A549 (cell line): ENCODE results near the gene DCAF10. TPM values are rescaled to one million over a fixed set of nuclear protein-coding genes. Genes with fewer than 3 reads are reported as not detected.

Experiments used
- ATAC-seq, 2 experiments: fragments of 200-7000 bp in 1 of 2; fragments of >200 bp in 1 of 2; cut with Nextera tagmentation in 1 of 2; cut with Tn5 transposase in 1 of 2; 3 replicates each; pipeline versions ENCODE4 v1.8.0 to v1.9.1; 2018 to 2020; ENCODE audit warnings: mild to moderate bottlenecking in 1 of 2, moderate library complexity in 1 of 2
- CTCF ChIA-PET: fragments of 300-600 bp; sonication (Branson Sonifier 250); formaldehyde crosslinking; extraction: SDS; loops from one replicate; lab custom pipeline; 2021; ENCODE audit warnings: antibody characterized with exemption, inconsistent platforms; lab: Yijun Ruan, JAX
- POLR2A ChIA-PET: fragments of 350-600 bp; formaldehyde crosslinking; extraction: SDS; loops from one replicate; lab custom pipeline; 2021; ENCODE audit warnings: antibody characterized with exemption, inconsistent platforms; lab: Yijun Ruan, JAX
- DNase-seq, 2 experiments: peaks; one replicate each; pipeline versions ENCODE4 v3.0.0 to v3.0.0-alpha.2; 2011 to 2016; ENCODE audit warnings: low read depth in 1 of 2, low spot score in 1 of 2
- FAIRE-seq: peaks from 2 replicates; lab custom pipeline; 2011; peaks lifted over from hg19 to GRCh38; lab: Jason Lieb, UNC
- H3K27ac ChIP-seq, 2 experiments: fragments of >200 bp; sonication (Bioruptor Twin); formaldehyde crosslinking; 3 replicates each; pipeline ENCODE4 v1.5.1; 2016 to 2017
- H3K4me1 ChIP-seq: fragments of >200 bp; sonication (Bioruptor Twin); formaldehyde crosslinking; 3 replicates; pipeline ENCODE4 v1.6.1; 2016
- H3K4me2 ChIP-seq: fragments of >200 bp; sonication (Bioruptor Twin); formaldehyde crosslinking; 3 replicates; pipeline ENCODE4 v1.6.1; 2016
- H3K4me3 ChIP-seq: fragments of >200 bp; sonication (Bioruptor Twin); formaldehyde crosslinking; 3 replicates; pipeline ENCODE4 v1.5.1; 2016
- H3K9me3 ChIP-seq: fragments of >200 bp; sonication (Bioruptor Twin); formaldehyde crosslinking; 3 replicates; pipeline ENCODE4 v1.6.1; 2016
- BHLHE40 ChIP-seq: IDR thresholded peaks from 2 replicates; pipeline ENCODE4 v1.6.1; 2012; ENCODE audit warnings: low read depth, low read length, inconsistent platforms
- CBX8 ChIP-seq: fragments of 200-600 bp; sonication (generic); IDR thresholded peaks from 2 replicates; pipeline ENCODE4 v1.6.1; 2016
- E2F6 ChIP-seq: IDR thresholded peaks from 2 replicates; pipeline ENCODE4 v1.6.1; 2012; ENCODE audit warnings: low read depth, borderline replicate concordance
- EHMT2 ChIP-seq: fragments of 200-600 bp; sonication (generic); IDR thresholded peaks from 2 replicates; pipeline ENCODE4 v1.6.1; 2016; ENCODE audit warnings: antibody characterized with exemption, low read depth, mild to moderate bottlenecking, moderate library complexity
- ESRRA ChIP-seq: fragments of 150-350 bp; IDR thresholded peaks from 2 replicates; pipeline ENCODE4 v1.6.1; 2014; ENCODE audit warnings: mild to moderate bottlenecking, low read length, borderline replicate concordance
- FOSL2 ChIP-seq, 2 experiments: fragments of 450-650 bp in 1 of 2; fragments of >200 bp in 1 of 2; sonication (Bioruptor Twin) in 1 of 2; formaldehyde crosslinking; IDR thresholded peaks; 2 replicates each; pipeline versions ENCODE4 v1.5.0 to v1.6.1; 2016 to 2020; ENCODE audit warnings: mild to moderate bottlenecking in 1 of 2, moderate library complexity in 1 of 2
- GATA3 ChIP-seq: IDR thresholded peaks from 2 replicates; pipeline ENCODE4 v1.6.1; 2012; ENCODE audit warnings: borderline replicate concordance
- HDAC2 ChIP-seq: fragments of 200-600 bp; sonication (generic); IDR thresholded peaks from 2 replicates; pipeline ENCODE4 v1.6.1; 2016
- HEYL ChIP-seq: fragments of 250-450 bp; sonication (Bioruptor Pico); IDR thresholded peaks from 2 replicates; pipeline ENCODE4 v1.8.0; 2021; ENCODE audit warnings: mild to moderate bottlenecking, moderate library complexity
- HMGXB4 ChIP-seq: fragments of 250-450 bp; sonication (Bioruptor Pico); IDR thresholded peaks from 2 replicates; pipeline ENCODE4 v1.5.0; 2021; ENCODE audit warnings: mild to moderate bottlenecking, moderate library complexity, borderline replicate concordance
- HOXA7 ChIP-seq: fragments of 250-450 bp; sonication (Bioruptor Pico); IDR thresholded peaks from 2 replicates; pipeline ENCODE4 v1.5.0; 2020; ENCODE audit warnings: mild to moderate bottlenecking, moderate library complexity
- JUN ChIP-seq, 2 experiments: fragments of >200 bp; sonication (Bioruptor Twin); formaldehyde crosslinking; IDR thresholded peaks; 2 replicates in 1 of 2; 3 replicates in 1 of 2; pipeline ENCODE4 v1.6.1; 2016 to 2017
- MAFK ChIP-seq: fragments of 450-650 bp; IDR thresholded peaks from 2 replicates; pipeline ENCODE4 v1.6.1; 2014; ENCODE audit not compliant: partially characterized antibody
- MAZ ChIP-seq: fragments of 150-350 bp; IDR thresholded peaks from 2 replicates; pipeline ENCODE4 v1.6.1; 2014; ENCODE audit warnings: antibody characterized with exemption, low read depth, low read length, borderline replicate concordance
- MYC ChIP-seq: IDR thresholded peaks from 2 replicates; pipeline ENCODE4 v1.6.1; 2012; ENCODE audit warnings: mild to moderate bottlenecking, inconsistent platforms, low read length, improper control_type of control experiment, borderline replicate concordance
- NPAS2 ChIP-seq: fragments of 250-450 bp; sonication (Bioruptor Pico); IDR thresholded peaks from 2 replicates; pipeline ENCODE4 v1.8.0; 2022; ENCODE audit warnings: mild to moderate bottlenecking, moderate library complexity, borderline replicate concordance
- RAD21 ChIP-seq, 2 experiments: fragments of >200 bp in 1 of 2; sonication (Bioruptor Twin) in 1 of 2; formaldehyde crosslinking in 1 of 2; IDR thresholded peaks in 1 of 2; conservative IDR thresholded peaks in 1 of 2; 2 replicates in 1 of 2; 3 replicates in 1 of 2; pipeline ENCODE4 v1.6.1; 2012 to 2018; ENCODE audit warnings: inconsistent platforms in 1 of 2
- RCOR1 ChIP-seq: fragments of 150-350 bp; IDR thresholded peaks from 2 replicates; pipeline ENCODE4 v1.6.1; 2014; ENCODE audit warnings: antibody characterized with exemption, low read length, low read depth
- RFX5 ChIP-seq: fragments of 450-650 bp; IDR thresholded peaks from 2 replicates; pipeline ENCODE4 v1.7.1; 2014; ENCODE audit warnings: antibody characterized with exemption, mild to moderate bottlenecking, moderate library complexity
- TFCP2L1 ChIP-seq: fragments of 250-450 bp; sonication (Bioruptor Pico); IDR thresholded peaks from 2 replicates; pipeline ENCODE4 v1.5.0; 2021; ENCODE audit warnings: mild to moderate bottlenecking
- TP53 ChIP-seq: fragments of 250-450 bp; sonication (Bioruptor Pico); IDR thresholded peaks from 2 replicates; pipeline ENCODE4 v1.5.0; 2021; ENCODE audit warnings: mild to moderate bottlenecking, moderate library complexity
- USF2 ChIP-seq: fragments of 450-650 bp; IDR thresholded peaks from 2 replicates; pipeline ENCODE4 v1.6.1; 2014; ENCODE audit warnings: antibody characterized with exemption
- ZC3H11A ChIP-seq: fragments of 450-650 bp; IDR thresholded peaks from 2 replicates; pipeline ENCODE4 v1.6.1; 2014; ENCODE audit warnings: antibody characterized with exemption, mild to moderate bottlenecking
- ZFP36 ChIP-seq: fragments of 450-650 bp; IDR thresholded peaks from 2 replicates; pipeline ENCODE4 v1.6.1; 2014; ENCODE audit warnings: borderline replicate concordance; ENCODE audit not compliant: partially characterized antibody
- ZNF302 ChIP-seq: fragments of 250-450 bp; sonication (Bioruptor Pico); IDR thresholded peaks from 2 replicates; pipeline ENCODE4 v1.9.0; 2021; ENCODE audit warnings: inconsistent platforms, mild to moderate bottlenecking, moderate library complexity
- ZSCAN20 ChIP-seq: fragments of 250-450 bp; sonication (Bioruptor Pico); IDR thresholded peaks from 2 replicates; pipeline ENCODE4 v1.8.0; 2022; ENCODE audit warnings: mild to moderate bottlenecking, moderate library complexity
- WGBS: methylation state at CpG from one replicate; pipeline ENCODE4 v1.1.6; 2017; ENCODE audit errors: missing lambda C conversion rate; 5-methylcytosine and 5-hydroxymethylcytosine counted together
- polyA plus RNA-seq, 4 experiments: library from polyadenylated mRNA; depleted of rRNA in 3 of 4; stranded (reverse); fragments of >200 nt; fragmentation: RNase III in 1 of 4; extraction: RNeasy Plus Mini Kit Qiagen cat#74134 plus additional on column Dnase treatment in 1 of 4; gene quantifications; 2 replicates in 3 of 4; 3 replicates in 1 of 4; pipeline ENCODE4 v1.2.3, GENCODE V29; 2011 to 2017
- TF ChIP-seq, protein P1 (sequence below): IDR thresholded peaks from 2 replicates; pipeline ENCODE4 v1.6.1; 2012
- TF ChIP-seq, protein P2 (sequence below): fragments of 200-600 bp; sonication (generic); IDR thresholded peaks from 2 replicates; pipeline ENCODE4 v1.6.1; 2016; ENCODE audit warnings: antibody characterized with exemption, mild to moderate bottlenecking, moderate library complexity
- TF ChIP-seq, protein P3 (sequence below): fragments of >200 bp; sonication (Bioruptor Twin); formaldehyde crosslinking; IDR thresholded peaks from 3 replicates; pipeline ENCODE4 v1.6.1; 2016

Gene DCAF10
- polyA plus RNA-seq, 2 of the 4 experiments (the other 2 are of a cell fraction): 11.5 to 25.8 TPM

- no peak for TF ChIP-seq CBX8
- no peak for TF ChIP-seq HOXA7 (CRISPR knock-in tag)
- TF ChIP-seq RFX5: no peak
- no peak for TF ChIP-seq ESRRA
- TF ChIP-seq, protein P1, sequence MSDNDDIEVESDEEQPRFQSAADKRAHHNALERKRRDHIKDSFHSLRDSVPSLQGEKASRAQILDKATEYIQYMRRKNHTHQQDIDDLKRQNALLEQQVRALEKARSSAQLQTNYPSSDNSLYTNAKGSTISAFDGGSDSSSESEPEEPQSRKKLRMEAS: no peak
- TF ChIP-seq FOSL2 (IDR thresholded peaks at IDR 0.05): no peak
- no peak for TF ChIP-seq FOSL2 (CRISPR knock-in tag; IDR thresholded peaks at IDR 0.05)
- TF ChIP-seq BHLHE40: no peak
- TF ChIP-seq TFCP2L1: no peak
- TF ChIP-seq TP53 (CRISPR knock-in tag): no peak
- TF ChIP-seq ZSCAN20 (CRISPR knock-in tag): no peak
- TF ChIP-seq HDAC2: no peak
- TF ChIP-seq HEYL: no peak
- no peak for TF ChIP-seq RCOR1
- TF ChIP-seq JUN (IDR thresholded peaks at IDR 0.05): no peak
- TF ChIP-seq EHMT2: no peak
- TF ChIP-seq MAZ: no peak
- no peak for TF ChIP-seq ZFP36
- TF ChIP-seq NPAS2 (CRISPR knock-in tag): no peak
- TF ChIP-seq, protein P2, sequence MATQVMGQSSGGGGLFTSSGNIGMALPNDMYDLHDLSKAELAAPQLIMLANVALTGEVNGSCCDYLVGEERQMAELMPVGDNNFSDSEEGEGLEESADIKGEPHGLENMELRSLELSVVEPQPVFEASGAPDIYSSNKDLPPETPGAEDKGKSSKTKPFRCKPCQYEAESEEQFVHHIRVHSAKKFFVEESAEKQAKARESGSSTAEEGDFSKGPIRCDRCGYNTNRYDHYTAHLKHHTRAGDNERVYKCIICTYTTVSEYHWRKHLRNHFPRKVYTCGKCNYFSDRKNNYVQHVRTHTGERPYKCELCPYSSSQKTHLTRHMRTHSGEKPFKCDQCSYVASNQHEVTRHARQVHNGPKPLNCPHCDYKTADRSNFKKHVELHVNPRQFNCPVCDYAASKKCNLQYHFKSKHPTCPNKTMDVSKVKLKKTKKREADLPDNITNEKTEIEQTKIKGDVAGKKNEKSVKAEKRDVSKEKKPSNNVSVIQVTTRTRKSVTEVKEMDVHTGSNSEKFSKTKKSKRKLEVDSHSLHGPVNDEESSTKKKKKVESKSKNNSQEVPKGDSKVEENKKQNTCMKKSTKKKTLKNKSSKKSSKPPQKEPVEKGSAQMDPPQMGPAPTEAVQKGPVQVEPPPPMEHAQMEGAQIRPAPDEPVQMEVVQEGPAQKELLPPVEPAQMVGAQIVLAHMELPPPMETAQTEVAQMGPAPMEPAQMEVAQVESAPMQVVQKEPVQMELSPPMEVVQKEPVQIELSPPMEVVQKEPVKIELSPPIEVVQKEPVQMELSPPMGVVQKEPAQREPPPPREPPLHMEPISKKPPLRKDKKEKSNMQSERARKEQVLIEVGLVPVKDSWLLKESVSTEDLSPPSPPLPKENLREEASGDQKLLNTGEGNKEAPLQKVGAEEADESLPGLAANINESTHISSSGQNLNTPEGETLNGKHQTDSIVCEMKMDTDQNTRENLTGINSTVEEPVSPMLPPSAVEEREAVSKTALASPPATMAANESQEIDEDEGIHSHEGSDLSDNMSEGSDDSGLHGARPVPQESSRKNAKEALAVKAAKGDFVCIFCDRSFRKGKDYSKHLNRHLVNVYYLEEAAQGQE: no peak
- TF ChIP-seq MYC: no peak
- ChIA-PET POLR2A (no interaction called here), CTCF (no interaction called here)
- WGBS: 63% methylated on average over 6 of the region's 6 CpGs
- no peak overlapping the region for H3K4me3 ChIP-seq
- ATAC-seq: no peak
- H3K4me2 ChIP-seq: no peak overlapping the region
- DNase-seq: no peak
- no peaks in the 10 kb centered on the region for H3K9me3 ChIP-seq
- no peak for FAIRE-seq
- no peak overlapping the region for H3K27ac ChIP-seq
- H3K4me1 ChIP-seq: peaks cover 12% of the 10 kb centered on the region
Observed at GRCh38 chr9:37788332-37788731, 12.3 kb upstream of the DCAF10 start.

- no peak for ATAC-seq
- FAIRE-seq: no peak
- POLR2A ChIA-PET: interaction anchor here (0.7 kb wide), 1 partner anchor 10 kb away, joined by 5 read pairs; no protein-coding TSS in a partner anchor
- TF ChIP-seq RAD21 (conservative IDR thresholded peaks at IDR 0.05 in 1 of 2, IDR thresholded peaks at IDR 0.05 in 1 of 2): no peak
- TF ChIP-seq ZNF302 (CRISPR knock-in tag): no peak
- TF ChIP-seq HDAC2: no peak
- TF ChIP-seq USF2: no peak
- TF ChIP-seq, protein P3, sequence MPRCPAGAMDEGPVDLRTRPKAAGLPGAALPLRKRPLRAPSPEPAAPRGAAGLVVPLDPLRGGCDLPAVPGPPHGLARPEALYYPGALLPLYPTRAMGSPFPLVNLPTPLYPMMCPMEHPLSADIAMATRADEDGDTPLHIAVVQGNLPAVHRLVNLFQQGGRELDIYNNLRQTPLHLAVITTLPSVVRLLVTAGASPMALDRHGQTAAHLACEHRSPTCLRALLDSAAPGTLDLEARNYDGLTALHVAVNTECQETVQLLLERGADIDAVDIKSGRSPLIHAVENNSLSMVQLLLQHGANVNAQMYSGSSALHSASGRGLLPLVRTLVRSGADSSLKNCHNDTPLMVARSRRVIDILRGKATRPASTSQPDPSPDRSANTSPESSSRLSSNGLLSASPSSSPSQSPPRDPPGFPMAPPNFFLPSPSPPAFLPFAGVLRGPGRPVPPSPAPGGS: no peak
- TF ChIP-seq ZC3H11A: no peak
- TF ChIP-seq BHLHE40: no peak
- TF ChIP-seq CBX8: no peak
- TF ChIP-seq HMGXB4: no peak
- TF ChIP-seq MAFK: no peak
- no peak for TF ChIP-seq E2F6
- TF ChIP-seq GATA3: no peak
Observed at GRCh38 chr9:37790096-37790495, 10.5 kb upstream of the DCAF10 start.

More at GRCh38 chr9:37790096-37790495, 10.5 kb upstream of the DCAF10 start:
- CTCF ChIA-PET: interaction anchor here (1.6 kb wide), 1 partner anchor 42 kb away, joined by 3 read pairs; no protein-coding TSS in a partner anchor
- 94% methylated on average over 2 of the region's 2 CpGs for WGBS
- H3K9me3 ChIP-seq: no peaks in the 10 kb centered on the region
- H3K27ac ChIP-seq: no peak overlapping the region
- no peak overlapping the region for H3K4me3 ChIP-seq
- H3K4me1 ChIP-seq: peaks cover 4% of the 10 kb centered on the region; the same call in 1 of the 3 replicates
- H3K4me2 ChIP-seq: no peak overlapping the region
- DNase-seq: no peak
